ENCODE results near the gene KIRREL3.

Gene KIRREL3

DNA sequence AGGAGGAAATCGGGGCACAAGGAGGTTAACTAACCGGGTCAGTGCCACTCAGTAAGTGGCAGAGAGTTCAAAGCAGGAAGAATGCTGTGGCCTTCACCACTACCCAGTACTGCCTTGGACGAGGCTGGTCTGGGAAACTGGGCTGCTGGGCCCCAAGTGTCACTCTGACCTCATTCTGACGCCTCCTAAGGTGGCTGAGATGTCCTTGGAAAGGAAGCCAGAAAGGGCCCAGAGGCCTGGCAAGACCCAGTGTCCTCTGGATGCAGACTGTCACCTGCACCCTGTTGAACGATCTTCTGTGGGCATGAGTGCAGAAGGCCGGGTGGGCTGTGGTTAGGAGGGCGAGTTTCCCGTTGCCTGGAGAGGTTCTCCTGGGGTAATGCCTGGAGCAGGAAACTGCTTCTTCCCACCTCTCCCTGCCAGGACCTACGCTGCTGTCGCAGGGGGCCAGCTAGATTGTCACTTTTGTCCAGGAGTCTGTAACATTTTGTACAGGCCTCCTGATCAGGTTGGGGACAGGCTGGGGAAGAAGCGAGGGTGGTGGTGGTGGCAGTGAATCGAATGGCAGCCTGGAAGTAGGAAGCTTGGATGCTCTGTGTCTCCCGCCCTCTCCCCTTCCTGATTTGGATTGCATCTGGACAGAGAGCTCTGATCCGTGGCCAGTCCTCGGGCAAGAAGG lies 540.0 kb downstream of the KIRREL3 start:
- Histone ChIP-seq H3K27me3 (replicated peaks; ENCODE audit: control insufficient read depth, insufficient read depth, low read length) (peaks cover 1% of the 10 kb centered on the region), H3K36me3 (ENCODE audit: control insufficient read depth, insufficient read depth, low read length) (no peaks in the 10 kb centered on the region), H3K4me3 (replicated peaks; ENCODE audit: low read depth, low read length) (no peak overlapping the region)
- DNase-seq (ENCODE audit: extremely low read depth, insufficient read length): no peak
- TF ChIP-seq CTCF (IDR thresholded peaks at IDR 0.05; ENCODE audit: insufficient read depth, low read length, poor library complexity, severe bottlenecking): no peak

DNA sequence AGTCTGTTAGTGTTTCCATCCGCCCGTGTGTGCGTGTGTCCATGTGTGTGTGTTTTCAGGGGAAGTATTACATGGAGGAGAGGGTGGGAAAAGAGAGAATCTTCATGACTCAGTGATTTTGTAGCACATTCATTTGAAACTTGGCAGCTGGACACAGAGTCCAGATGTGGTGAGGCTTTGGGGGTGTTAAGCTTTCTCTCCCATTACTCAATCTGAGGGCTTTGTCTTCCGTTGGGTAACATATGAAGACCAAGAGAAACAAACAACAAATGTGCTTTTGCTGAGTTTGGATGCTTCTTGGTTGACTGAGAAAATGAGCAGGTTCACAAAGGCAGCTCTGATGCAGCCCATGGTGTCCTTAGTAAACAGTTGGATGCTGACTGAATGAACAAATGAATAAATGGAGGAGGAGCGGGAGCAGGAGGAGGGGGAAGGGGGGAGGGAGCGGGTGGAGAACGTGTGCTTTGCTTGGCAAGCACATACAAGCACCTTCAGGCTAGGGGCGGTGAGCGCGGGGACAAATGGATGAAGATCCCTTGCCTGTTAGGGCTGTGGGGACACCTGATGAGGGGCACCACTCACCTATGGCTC lies 540.8 kb downstream of the KIRREL3 start:
- DNase-seq (ENCODE audit: extremely low read depth, insufficient read length): no peak
- H3K27me3 ChIP-seq (replicated peaks; ENCODE audit: control insufficient read depth, insufficient read depth, low read length): peaks cover 1% of the 10 kb centered on the region
- no peaks in the 10 kb centered on the region for H3K36me3 ChIP-seq (ENCODE audit: control insufficient read depth, insufficient read depth, low read length)
- no peak overlapping the region for H3K4me3 ChIP-seq (replicated peaks; ENCODE audit: low read depth, low read length)
- TF ChIP-seq CTCF (IDR thresholded peaks at IDR 0.05; ENCODE audit: insufficient read depth, low read length, poor library complexity, severe bottlenecking): no peak

DNA sequence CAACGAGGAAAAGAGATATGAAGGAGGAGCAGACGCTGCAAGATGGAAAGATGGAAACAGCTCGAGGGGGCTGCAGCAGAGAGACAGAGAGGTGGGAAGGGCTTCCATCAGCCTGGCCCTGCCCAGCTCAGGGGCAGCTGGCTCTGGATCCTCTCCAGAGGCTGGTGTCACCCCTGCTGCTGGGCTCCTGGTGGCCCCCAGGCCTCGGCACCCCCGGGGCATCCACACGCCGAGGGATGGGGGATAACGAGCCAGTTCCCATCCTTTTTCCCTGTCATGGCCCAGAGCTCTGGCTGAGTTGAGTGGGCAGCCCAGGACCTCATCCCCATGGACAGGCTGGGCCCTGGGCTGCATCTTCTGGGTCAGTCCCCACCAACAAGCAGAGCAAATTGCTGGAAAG lies 542.8 kb downstream of the KIRREL3 start:
- no peak for DNase-seq (ENCODE audit: extremely low read depth, insufficient read length)
- Histone ChIP-seq H3K4me3 (replicated peaks; ENCODE audit: low read depth, low read length) (no peak overlapping the region), H3K36me3 (ENCODE audit: control insufficient read depth, insufficient read depth, low read length) (no peaks in the 10 kb centered on the region), H3K27me3 (replicated peaks; ENCODE audit: control insufficient read depth, insufficient read depth, low read length) (peaks cover 1% of the 10 kb centered on the region)
- no peak for TF ChIP-seq CTCF (IDR thresholded peaks at IDR 0.05; ENCODE audit: insufficient read depth, low read length, poor library complexity, severe bottlenecking)

DNA sequence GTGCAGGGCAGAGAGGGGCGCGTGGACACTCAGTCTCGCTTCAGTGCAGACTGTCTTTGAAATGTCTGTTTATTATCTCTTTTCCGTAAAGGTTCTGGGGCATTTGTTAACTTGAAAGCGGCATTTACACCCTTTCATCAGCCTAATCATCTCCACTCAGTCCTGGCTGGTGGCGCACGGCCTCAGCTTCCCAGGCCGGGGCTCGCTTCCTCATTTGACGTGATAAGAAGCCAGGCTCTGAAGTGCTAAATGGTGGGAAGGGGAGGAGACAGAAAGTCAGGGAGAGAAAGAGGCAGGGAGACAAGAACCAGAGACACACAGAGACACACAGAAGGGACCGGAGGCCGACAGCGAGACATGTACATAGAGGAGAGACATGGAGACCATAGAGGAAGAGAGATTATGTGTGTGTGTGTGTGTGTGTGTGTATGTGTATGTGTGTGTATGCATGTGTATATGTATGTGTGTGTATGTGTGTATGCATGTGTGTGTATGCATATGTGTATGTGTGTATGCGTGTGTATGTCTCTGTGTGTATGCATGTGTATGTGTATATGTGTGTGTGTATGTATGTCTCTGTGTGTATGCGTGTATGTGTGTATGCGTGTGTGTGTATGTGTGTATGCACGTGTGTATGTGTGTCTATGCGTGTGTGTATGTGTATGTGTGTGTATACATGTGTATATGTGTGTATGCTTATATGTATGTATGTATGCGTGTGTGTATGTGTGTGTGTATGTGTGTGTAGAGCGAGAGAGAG lies 543.6 kb downstream of the KIRREL3 start:
- TF ChIP-seq CTCF (IDR thresholded peaks at IDR 0.05; ENCODE audit: insufficient read depth, low read length, poor library complexity, severe bottlenecking): no peak
- H3K36me3 ChIP-seq (ENCODE audit: control insufficient read depth, insufficient read depth, low read length): no peaks in the 10 kb centered on the region
- H3K27me3 ChIP-seq (replicated peaks; ENCODE audit: control insufficient read depth, insufficient read depth, low read length): no peaks in the 10 kb centered on the region; the same call in none of the 2 replicates
- DNase-seq (ENCODE audit: extremely low read depth, insufficient read length): no peak
- no peak overlapping the region for H3K4me3 ChIP-seq (replicated peaks; ENCODE audit: low read depth, low read length)

DNA sequence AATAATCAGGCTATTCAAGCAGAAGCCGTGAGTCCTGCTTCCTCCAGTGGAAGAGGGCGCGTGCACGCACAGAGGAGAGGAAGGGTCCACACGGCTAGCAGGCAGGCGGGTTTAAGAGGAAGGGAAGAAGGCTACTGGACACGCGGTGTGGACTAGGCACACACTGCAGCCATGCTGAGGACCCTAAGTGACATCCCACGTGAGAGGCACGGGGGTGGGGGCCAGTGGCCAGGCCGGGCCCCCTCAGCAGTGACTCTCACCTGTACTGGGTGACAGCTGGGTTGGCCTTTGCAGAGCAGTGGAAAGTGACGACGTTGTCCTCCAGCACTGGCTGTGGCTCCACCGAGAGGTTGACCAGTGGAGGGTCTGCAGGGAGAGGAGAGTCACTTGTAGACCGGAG lies 544.5 kb downstream of the KIRREL3 start:
- no peak for DNase-seq (ENCODE audit: extremely low read depth, insufficient read length)
- Histone ChIP-seq H3K27me3 (replicated peaks; ENCODE audit: control insufficient read depth, insufficient read depth, low read length) (no peaks in the 10 kb centered on the region; the same call in none of the 2 replicates), H3K36me3 (ENCODE audit: control insufficient read depth, insufficient read depth, low read length) (no peaks in the 10 kb centered on the region), H3K4me3 (replicated peaks; ENCODE audit: low read depth, low read length) (no peak overlapping the region)
- no peak for TF ChIP-seq CTCF (IDR thresholded peaks at IDR 0.05; ENCODE audit: insufficient read depth, low read length, poor library complexity, severe bottlenecking)
